K562 (cell line): ENCODE results near the gene MOB1B. TPM values are rescaled to one million over a fixed set of nuclear protein-coding genes. Genes with fewer than 3 reads are reported as not detected.

ENCODE experiments used
- ATAC-seq: fragments of 200-7000 bp; cut with Tn5 transposase; 3 replicates; pipeline ENCODE4 v1.9.1; 2020; ENCODE audit warnings: moderate library complexity
- BruUV-seq: library from RNA; stranded (reverse); fragments of 400-500 nt; replicated peaks from 2 replicates; lab custom pipeline; 2021; lab: Mats Ljungman, UMichigan
- CTCF ChIA-PET: fragments of 300-600 bp; formaldehyde crosslinking; extraction: SDS; loops from one replicate; lab custom pipeline; 2021; ENCODE audit warnings: low intra/inter-chr PET ratio; lab: Yijun Ruan, JAX
- POLR2A ChIA-PET: fragments of 300-600, 350-650 bp; sonication (Branson Sonifier 250); formaldehyde crosslinking; extraction: SDS; loops from one replicate; lab custom pipeline; 2021; ENCODE audit warnings: antibody characterized with exemption, inconsistent platforms; lab: Yijun Ruan, JAX
- DNase-seq, 4 experiments: peaks; one replicate each; pipeline versions ENCODE4 v3.0.0 to v3.0.0-alpha.2; 2011 to 2018; ENCODE audit warnings: low spot score in 3 of 4, mixed read lengths in 3 of 4; ENCODE audit errors: extremely low read depth in 1 of 4
- FAIRE-seq: peaks from 2 replicates; lab custom pipeline; 2011; peaks lifted over from hg19 to GRCh38; lab: Jason Lieb, UNC
- H2AFZ ChIP-seq: 2 replicates; pipeline ENCODE4 v1.6.0; 2011; ENCODE audit warnings: low read depth, low read length, control low read depth, inconsistent platforms
- H3K27ac ChIP-seq: fragments of 200-600 bp; 3 replicates; pipeline ENCODE4 v1.8.0; 2011; ENCODE audit warnings: low read depth, mild to moderate bottlenecking, control low read depth, inconsistent platforms, low read length, moderate library complexity, mixed read lengths; ENCODE audit errors: extremely low read depth
- H3K27me3 ChIP-seq, 2 experiments: fragments of 300-600 bp in 1 of 2; 2 replicates in 1 of 2; 3 replicates in 1 of 2; pipeline versions ENCODE4 v1.6.0 to v1.8.0; 2011; ENCODE audit warnings: inconsistent platforms in 2 of 2, low read length in 2 of 2, mild to moderate bottlenecking in 1 of 2, mixed read lengths in 1 of 2, moderate library complexity in 1 of 2; ENCODE audit not compliant: control insufficient read depth in 2 of 2, insufficient read depth in 2 of 2
- H3K36me3 ChIP-seq: fragments of 300-600 bp; 3 replicates; pipeline ENCODE4 v1.8.0; 2011; ENCODE audit warnings: mild to moderate bottlenecking, low read length, inconsistent platforms; ENCODE audit not compliant: control insufficient read depth, insufficient read depth
- H3K4me1 ChIP-seq, 2 experiments: fragments of 200-600 bp in 1 of 2; replicated peaks in 1 of 2; 2 replicates in 1 of 2; 3 replicates in 1 of 2; pipeline versions ENCODE4 v1.5.1 to v1.8.0; 2011; ENCODE audit warnings: inconsistent platforms in 2 of 2, low read length in 2 of 2, mild to moderate bottlenecking in 1 of 2, mixed read lengths in 1 of 2, moderate library complexity in 1 of 2; ENCODE audit not compliant: control insufficient read depth in 2 of 2, insufficient read depth in 2 of 2
- H3K4me2 ChIP-seq: 2 replicates; pipeline ENCODE4 v1.6.1; 2011; ENCODE audit warnings: low read length, control low read depth, inconsistent platforms, mixed read lengths; ENCODE audit not compliant: insufficient read depth
- H3K4me3 ChIP-seq: fragments of 200-600 bp; sonication (generic), shearing (Covaris generic); 2 replicates; pipeline ENCODE4 v1.5.1; 2016; ENCODE audit warnings: control low read depth, inconsistent platforms
- H3K79me2 ChIP-seq: fragments of 200-600 bp; 3 replicates; pipeline ENCODE4 v1.8.0; 2011; ENCODE audit warnings: low read length, inconsistent platforms; ENCODE audit not compliant: control insufficient read depth, insufficient read depth
- H3K9ac ChIP-seq, 2 experiments: 2 replicates each; pipeline versions ENCODE4 v1.6.0 to v1.6.1; 2011; ENCODE audit warnings: low read depth in 2 of 2, low read length in 2 of 2, control low read depth in 1 of 2, inconsistent platforms in 1 of 2, mild to moderate bottlenecking in 1 of 2, mixed read lengths in 1 of 2; ENCODE audit not compliant: insufficient read depth in 1 of 2
- H3K9me1 ChIP-seq: one replicate; pipeline ENCODE4 v1.6.0; 2011; ENCODE audit warnings: inconsistent platforms, mild to moderate bottlenecking, low read length, moderate library complexity; ENCODE audit not compliant: control insufficient read depth, insufficient read depth
- H3K9me3 ChIP-seq: replicated peaks from 2 replicates; pipeline ENCODE4 v1.5.1; 2011; ENCODE audit warnings: low read depth, low read length, inconsistent platforms; ENCODE audit not compliant: control insufficient read depth, insufficient read depth
- H4K20me1 ChIP-seq: replicated peaks from 2 replicates; pipeline ENCODE4 v1.6.1; 2011; ENCODE audit warnings: low read length, inconsistent platforms, mixed read lengths; ENCODE audit not compliant: control insufficient read depth, insufficient read depth
- CBFA2T3 ChIP-seq: fragments of 450-650 bp; IDR thresholded peaks from 2 replicates; pipeline ENCODE4 v1.6.1; 2017
- DEAF1 ChIP-seq: fragments of 450-650 bp; formaldehyde crosslinking; IDR thresholded peaks from 2 replicates; pipeline ENCODE4 v1.4.0; 2020; ENCODE audit warnings: mild to moderate bottlenecking, moderate library complexity
- ETV6 ChIP-seq, 3 experiments: fragments of 150-350 bp in 1 of 3; sonication (generic) in 1 of 3; formaldehyde crosslinking in 1 of 3; IDR thresholded peaks; 2 replicates each; pipeline versions ENCODE4 v1.6.1 to v1.8.0; 2014 to 2022; ENCODE audit warnings: borderline replicate concordance in 2 of 3, low read depth in 2 of 3, antibody characterized with exemption in 1 of 3, low read length in 1 of 3, mild to moderate bottlenecking in 1 of 3, missing genetic modification reagents in 1 of 3
- FOSL1 ChIP-seq: fragments of 200-800 bp; sonication (Bioruptor generic); conservative IDR thresholded peaks from 2 replicates; pipeline ENCODE4 v1.6.1; 2016; ENCODE audit warnings: missing genetic modification characterization, missing compliant biosample characterization
- JUND ChIP-seq, 2 experiments: IDR thresholded peaks; 2 replicates in 1 of 2; 3 replicates in 1 of 2; pipeline ENCODE4 v1.6.1; 2011; ENCODE audit warnings: borderline replicate concordance in 2 of 2, low read depth in 2 of 2, low read length in 2 of 2, improper control_type of control experiment in 1 of 2, missing biosample characterization in 1 of 2, missing genetic modification characterization in 1 of 2, missing genetic modification reagents in 1 of 2
- L3MBTL2 ChIP-seq: fragments of 450-650 bp; IDR thresholded peaks from 2 replicates; pipeline ENCODE4 v1.6.1; 2016; ENCODE audit warnings: mild to moderate bottlenecking, moderate library complexity
- PBX2 ChIP-seq, 2 experiments: IDR thresholded peaks in 1 of 2; conservative IDR thresholded peaks in 1 of 2; 2 replicates each; pipeline ENCODE4 v1.6.1; 2016; ENCODE audit warnings: low read depth in 2 of 2, mild to moderate bottlenecking in 1 of 2, missing compliant biosample characterization in 1 of 2, missing genetic modification characterization in 1 of 2, moderate library complexity in 1 of 2
- SAFB ChIP-seq: fragments of 200-400 bp; formaldehyde crosslinking; IDR thresholded peaks from 2 replicates; pipeline ENCODE4 v1.6.1; 2017; ENCODE audit warnings: low read depth, low read length, borderline replicate concordance
- SMARCA4 ChIP-seq: fragments of 450-650 bp; IDR thresholded peaks from 2 replicates; pipeline ENCODE4 v1.6.1; 2016
- SMARCA5 ChIP-seq: fragments of 450-650 bp; IDR thresholded peaks from 2 replicates; pipeline ENCODE4 v1.6.1; 2016
- SMARCC2 ChIP-seq: fragments of 450-650 bp; IDR thresholded peaks from 2 replicates; pipeline ENCODE4 v1.6.1; 2017; ENCODE audit warnings: antibody characterized with exemption, moderate library complexity, mild to moderate bottlenecking, low read depth
- SMARCE1 ChIP-seq: fragments of 450-650 bp; IDR thresholded peaks from 2 replicates; pipeline ENCODE4 v1.7.1; 2016; ENCODE audit warnings: mild to moderate bottlenecking
- SOX6 ChIP-seq: fragments of 450-650 bp; IDR thresholded peaks from 2 replicates; pipeline ENCODE4 v1.6.1; 2014; ENCODE audit warnings: mild to moderate bottlenecking
- WGBS: fragments of 100-300 bp; shearing (Covaris generic); methylation state at CpG from one replicate; pipeline ENCODE4 v1.1.6; 2016; ENCODE audit warnings: low coverage, mixed read lengths; ENCODE audit not compliant: insufficient coverage; ENCODE audit errors: missing lambda C conversion rate; 5-methylcytosine and 5-hydroxymethylcytosine counted together
- in situ Hi-C: fragments of 300-500 bp; cut with MboI; formaldehyde crosslinking; loops from 4 replicates; pipeline ENCODE4 v1.15.0; 2018; ENCODE audit warnings: inconsistent platforms, mixed read lengths
- intact Hi-C: fragments of 100-400 bp; cut with micrococcal nuclease; formaldehyde crosslinking; loops from 2 replicates; pipeline ENCODE4 v1.14.2; 2022
- polyA plus RNA-seq, 8 experiments: library from polyadenylated mRNA; depleted of rRNA in 4 of 8; stranded (reverse) in 5 of 8; unstranded in 3 of 8; fragments of >200 nt; fragmentation: Nextera tagmentation in 2 of 8; fragmentation: Illumina TruSeq in 1 of 8; extraction: Ambion mirVana in 2 of 8; extraction: Trizol in 1 of 8; gene quantifications; 2 replicates each; pipeline versions ENCODE4 v1.2.1 to v1.2.3, GENCODE V29; 2011 to 2014; ENCODE audit warnings: inconsistent platforms in 1 of 8, missing spikeins in 1 of 8
- total RNA-seq, 7 experiments: library from RNA; depleted of rRNA in 6 of 7; stranded (reverse); fragments of >200 nt in 6 of 7; fragmentation: Illumina TruSeq in 2 of 7; extraction: Trizol in 2 of 7; gene quantifications; 2 replicates each; pipeline versions ENCODE4 v1.2.1 to v1.2.3, GENCODE V29; 2011 to 2021; ENCODE audit warnings: low replicate concordance in 1 of 7

The MOB1B gene
- total and polyA plus RNA-seq, 9 of the 15 experiments (the other 6 are each of a cell fraction or from before 2014, with no cell fraction given): 8.4 to 37.8 (median 19.0) TPM

GRCh38 chr4:70874268-70875156, 27.7 kb upstream of the MOB1B start (continued):
- no peak for TF ChIP-seq DEAF1 (CRISPR knock-in tag)

GRCh38 chr4:70877556-70877955, 24.6 kb upstream of the MOB1B start:
- peaks cover 0 to 5% of the 10 kb centered on the region in 2 experiments; a peak in 2 of 5 replicates for H3K4me1 ChIP-seq
- no peaks in the 10 kb centered on the region for H3K9me3 ChIP-seq
- H4K20me1 ChIP-seq: no peaks in the 10 kb centered on the region
- no peak overlapping the region; the same call in 1 of the 2 replicates for H2AFZ ChIP-seq
- 7% methylated on average over 3 of the region's 3 CpGs for WGBS
- in situ Hi-C loops (no loop called here), intact Hi-C loops (no loop called here)
- ATAC-seq: no peak
- CTCF ChIA-PET: no interaction called here
- no peak overlapping the region for H3K27ac ChIP-seq
- H3K27me3 ChIP-seq: no peaks in the 10 kb centered on the region
- no peak overlapping the region for H3K4me2 ChIP-seq
- no peak for FAIRE-seq
- POLR2A ChIA-PET: no interaction called here
- no peaks in the 10 kb centered on the region for H3K36me3 ChIP-seq
- no peaks in the 10 kb centered on the region for H3K9me1 ChIP-seq
- H3K9ac ChIP-seq: no peak overlapping the region
- DNase-seq: peak in 1 of 4 experiments; percentile 17
- BruUV-seq: no TSS peak
- H3K79me2 ChIP-seq: no peaks in the 10 kb centered on the region
- H3K4me3 ChIP-seq: no peak overlapping the region
- TF ChIP-seq JUND (IDR thresholded peaks at IDR 0.05; ENCODE audit: borderline replicate concordance, low read depth, low read length) (peak; percentile 9; the same call in 1 of the 2 replicates), JUND (tag; IDR thresholded peaks at IDR 0.05; ENCODE audit: borderline replicate concordance, low read depth, low read length) (no peak), SMARCC2 (peak; percentile 42; the same call in 1 of the 2 replicates), ETV6 (IDR thresholded peaks at IDR 0.05; ENCODE audit: borderline replicate concordance in 1 of 2, low read depth in 2 of 2, low read length in 1 of 2) (no peak), ETV6 (CRISPR knock-in tag; IDR thresholded peaks at IDR 0.05; ENCODE audit: borderline replicate concordance) (no peak), FOSL1 (tag) (peak; percentile 60; the same call in 1 of the 2 replicates), SMARCA4 (peak; percentile 41; the same call in 1 of the 2 replicates), SMARCE1 (peak; percentile 76; the same call in 1 of the 2 replicates), SMARCA5 (no peak), PBX2 (CRISPR knock-in tag; IDR thresholded peaks at IDR 0.05; ENCODE audit: low read depth) (no peak), PBX2 (tag; conservative IDR thresholded peaks at IDR 0.05; ENCODE audit: low read depth) (peak; percentile 77), L3MBTL2 (peak; percentile 24; the same call in 1 of the 2 replicates), SAFB (no peak), CBFA2T3 (peak; percentile 48), SOX6 (peak; percentile 63; the same call in 1 of the 2 replicates)
